Ascending aorta (tissue), 2 donors: ENCODE results near the gene HMBS. TPM values are rescaled to one million over a fixed set of nuclear protein-coding genes. Genes with fewer than 3 reads are reported as not detected.

ENCODE experiments used
- DNase-seq, 2 donors: peaks; one replicate each; pipeline ENCODE4 v3.0.0-alpha.2; 2019; ENCODE audit warnings: low spot score in 2 of 2
- H3K27ac ChIP-seq, 2 donors: fragments of 200-600 bp; sonication (generic); one replicate each; pipeline ENCODE4 v1.5.1; 2016 to 2017; ENCODE audit warnings: mild to moderate bottlenecking in 1 of 2
- H3K27me3 ChIP-seq: fragments of 200-600 bp; sonication (generic); one replicate; pipeline ENCODE4 v1.5.1; 2017
- H3K36me3 ChIP-seq, 2 donors: fragments of 200-600 bp; sonication (generic); one replicate each; pipeline ENCODE4 v1.5.1; 2016
- H3K4me1 ChIP-seq, 2 donors: fragments of 200-600 bp; sonication (generic); one replicate each; pipeline ENCODE4 v1.5.1; 2016 to 2017; ENCODE audit warnings: mild to moderate bottlenecking in 1 of 2
- H3K4me3 ChIP-seq, 2 donors: fragments of 200-600 bp; sonication (generic); one replicate each; pipeline ENCODE4 v1.5.1; 2016 to 2017; ENCODE audit warnings: mild to moderate bottlenecking in 1 of 2
- H3K9me3 ChIP-seq, 2 donors: fragments of 200-600 bp; sonication (generic); one replicate each; pipeline ENCODE4 v1.5.1; 2016
- CTCF ChIP-seq, 3 experiments: fragments of 200-600 bp in 2 of 3; fragments of 450-650 bp in 1 of 3; sonication (generic) in 2 of 3; IDR thresholded peaks; one replicate each; pipeline ENCODE4 v1.5.1; 2016 to 2019; ENCODE audit warnings: antibody characterized with exemption in 3 of 3, mild to moderate bottlenecking in 1 of 3, moderate library complexity in 1 of 3
- intact Hi-C: fragments of 100-400 bp; cut with DNase I; formaldehyde crosslinking; loops from one replicate; pipeline ENCODE4 v1.15.1; 2023
- total RNA-seq: library from RNA; depleted of rRNA; stranded (reverse); fragments of >200 nt; gene quantifications from one replicate; pipeline ENCODE4 v1.1.0, GENCODE V29; 2016

HMBS gene
- total RNA-seq, 1 donor from 2014 or later = 82.8 TPM

GRCh38 chr11:119087123-119087522, 2.4 kb downstream of the HMBS start:
- intact Hi-C loops = loop anchor here (10.0 kb wide), 1 partner anchor 512 kb away; the partner anchor contains the start of gene ARCN1
- Histone ChIP-seq H3K27ac (no peak overlapping the region), H3K4me3 (no peak overlapping the region), H3K36me3 (peaks cover 0 to 6% of the 10 kb centered on the region in 2 donors), H3K27me3 (no peaks in the 10 kb centered on the region), H3K9me3 (no peaks in the 10 kb centered on the region), H3K4me1 (peaks cover 3 to 13% of the 10 kb centered on the region in 2 donors)
- TF ChIP-seq CTCF (IDR thresholded peaks at IDR 0.05) = no peak
- DNase-seq = no peak

GRCh38 chr11:119087747-119088241, 3.1 kb downstream of the HMBS start:
- no peaks in the 10 kb centered on the region for H3K9me3 ChIP-seq

GRCh38 chr11:119088406-119088805, 3.7 kb downstream of the HMBS start:
- Histone ChIP-seq H3K9me3 (no peaks in the 10 kb centered on the region), H3K4me3 (no peak overlapping the region), H3K27ac (no peak overlapping the region), H3K36me3 (no peaks in the 10 kb centered on the region), H3K27me3 (no peaks in the 10 kb centered on the region), H3K4me1 (peaks cover 13 to 25% of the 10 kb centered on the region in 2 donors)
- no peak for TF ChIP-seq CTCF (IDR thresholded peaks at IDR 0.05)
- no peak for DNase-seq
- intact Hi-C loops = loop anchor here (10.0 kb wide), 1 partner anchor 514 kb away; the partner anchor contains the start of gene ARCN1

More at GRCh38 chr11:119087747-119088241, 3.1 kb downstream of the HMBS start:
- intact Hi-C loops = loop anchor here (10.0 kb wide), 1 partner anchor 513 kb away; the partner anchor contains the start of gene ARCN1
- Histone ChIP-seq H3K4me3 (no peak overlapping the region), H3K27ac (no peak overlapping the region), H3K27me3 (no peaks in the 10 kb centered on the region), H3K36me3 (no peaks in the 10 kb centered on the region), H3K4me1 (peaks cover 8 to 19% of the 10 kb centered on the region in 2 donors)
- no peak for TF ChIP-seq CTCF (IDR thresholded peaks at IDR 0.05)
- DNase-seq = no peak

GRCh38 chr11:119089319-119089718, 4.6 kb downstream of the HMBS start:
- H3K27me3 ChIP-seq = no peaks in the 10 kb centered on the region
- DNase-seq = no peak
- no peak overlapping the region for H3K4me3 ChIP-seq
- intact Hi-C loops = loop anchor here (10.0 kb wide), 1 partner anchor 515 kb away; the partner anchor contains the start of gene ARCN1
- TF ChIP-seq CTCF (IDR thresholded peaks at IDR 0.05) = no peak
- H3K36me3 ChIP-seq = no peaks in the 10 kb centered on the region
- no peaks in the 10 kb centered on the region for H3K9me3 ChIP-seq
- no peak overlapping the region for H3K27ac ChIP-seq
- peaks cover 18 to 30% of the 10 kb centered on the region in 2 donors for H3K4me1 ChIP-seq

GRCh38 chr11:119091178-119091577, 6.5 kb downstream of the HMBS start:
- H3K27me3 ChIP-seq = no peaks in the 10 kb centered on the region
- H3K4me3 ChIP-seq = no peak overlapping the region
- DNase-seq = no peak
- no peak for TF ChIP-seq CTCF (IDR thresholded peaks at IDR 0.05)
- H3K36me3 ChIP-seq = no peaks in the 10 kb centered on the region
- peaks cover 15 to 24% of the 10 kb centered on the region in 2 donors for H3K4me1 ChIP-seq
- H3K9me3 ChIP-seq = no peaks in the 10 kb centered on the region
- intact Hi-C loops = no loop called here
- no peak overlapping the region for H3K27ac ChIP-seq
